ENCODE results near the gene OR5B21. TPM values are rescaled to one million over a fixed set of nuclear protein-coding genes. Genes with fewer than 3 reads are reported as not detected.

Gene OR5B21
- total RNA-seq (not detected in 2 replicates), polyA plus RNA-seq (not detected in 2 replicates), polyA minus RNA-seq (ENCODE audit: low replicate concordance) (not detected in 2 replicates)
- not detected in 2 replicates for polyA plus RNA-seq (2012)

DNA sequence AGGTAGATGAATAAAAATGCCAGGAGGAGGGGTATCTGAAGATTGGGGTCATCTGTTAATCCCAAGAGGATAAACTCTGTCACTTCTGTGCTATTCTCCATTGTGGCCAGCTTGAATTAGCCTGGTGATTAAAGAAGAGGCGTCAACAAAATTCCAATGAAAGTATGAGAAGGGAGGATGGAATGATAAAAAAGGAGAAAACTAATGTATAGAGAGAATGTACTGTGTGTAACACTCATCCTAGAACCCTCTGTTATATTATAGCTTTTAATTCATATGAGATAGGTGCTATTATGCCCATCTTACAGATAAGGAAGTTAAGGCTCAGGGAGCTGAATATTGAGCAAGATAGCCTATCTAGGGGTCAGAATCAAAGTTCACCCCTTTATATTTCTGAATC lies at the start of gene OR5B21:
Gene OR5B21 (minus strand): TSS at position 101 of the 400 bp plus-strand sequence. CDS start 0 bp downstream, at position 101.
- Histone ChIP-seq H3K4me2 (ENCODE audit: extremely low read depth, insufficient read depth, low read length) (no peak within 1 kb of the TSS), H3K27ac (ENCODE audit: insufficient read depth, low read length) (no peak within 1 kb of the TSS), H3K4me3 (replicated peaks in 1 of 4; ENCODE audit: control extremely low read depth in 1 of 4, insufficient read depth in 1 of 4, low read depth in 3 of 4, low read length in 4 of 4) (no peak within 1 kb of the TSS), H3K9ac (ENCODE audit: insufficient read depth, low read length) (no peak within 1 kb of the TSS), H2AFZ (ENCODE audit: low read length) (no peak within 1 kb of the TSS), H4K20me1 (ENCODE audit: control insufficient read depth, extremely low read depth, insufficient read depth, low read length) (no peaks in the 10 kb centered on the region), H3K9me3 (ENCODE audit: control insufficient read depth, insufficient read depth, low read depth, low read length) (no peaks in the 10 kb centered on the region), H3K27me3 (ENCODE audit: control insufficient read depth, insufficient read depth, low read length) (no peaks in the 10 kb centered on the region), H3K4me1 (ENCODE audit: control insufficient read depth, extremely low read depth, insufficient read depth, low read length) (no peaks in the 10 kb centered on the region), H3K36me3 (ENCODE audit: control insufficient read depth, insufficient read depth, low read length) (no peaks in the 10 kb centered on the region), H3K79me2 (ENCODE audit: control insufficient read depth, insufficient read depth, low read length) (no peaks in the 10 kb centered on the region)
- DNase-seq (ENCODE audit: low read depth in 2 of 2) = no peak
- TF ChIP-seq CTCF (conservative IDR thresholded peaks at IDR 0.05 in 1 of 2, IDR thresholded peaks at IDR 0.05 in 1 of 2; ENCODE audit: low read depth in 1 of 2, low read length in 2 of 2) (no peak), EZH2 (IDR thresholded peaks at IDR 0.05; ENCODE audit: low read length, missing control alignments) (no peak)

- Histone ChIP-seq H3K27me3 (ENCODE audit: control insufficient read depth, insufficient read depth, low read length) (no peaks in the 10 kb centered on the region), H3K9ac (ENCODE audit: insufficient read depth, low read length) (no peak overlapping the region), H3K36me3 (ENCODE audit: control insufficient read depth, insufficient read depth, low read length) (peaks cover 4% of the 10 kb centered on the region), H3K27ac (ENCODE audit: insufficient read depth, low read length) (no peak overlapping the region), H2AFZ (ENCODE audit: low read length) (no peak overlapping the region), H4K20me1 (ENCODE audit: control insufficient read depth, extremely low read depth, insufficient read depth, low read length) (no peaks in the 10 kb centered on the region), H3K4me2 (ENCODE audit: extremely low read depth, insufficient read depth, low read length) (no peak overlapping the region), H3K4me3 (replicated peaks in 1 of 4; ENCODE audit: control extremely low read depth in 1 of 4, insufficient read depth in 1 of 4, low read depth in 3 of 4, low read length in 4 of 4) (no peak overlapping the region), H3K79me2 (ENCODE audit: control insufficient read depth, insufficient read depth, low read length) (no peaks in the 10 kb centered on the region), H3K9me3 (ENCODE audit: control insufficient read depth, insufficient read depth, low read depth, low read length) (no peaks in the 10 kb centered on the region), H3K4me1 (ENCODE audit: control insufficient read depth, extremely low read depth, insufficient read depth, low read length) (no peaks in the 10 kb centered on the region)
- DNase-seq (ENCODE audit: low read depth in 2 of 2) = no peak
- no peak for TF ChIP-seq EZH2 (IDR thresholded peaks at IDR 0.05; ENCODE audit: low read length, missing control alignments)
- no peak for TF ChIP-seq CTCF (conservative IDR thresholded peaks at IDR 0.05 in 1 of 2, IDR thresholded peaks at IDR 0.05 in 1 of 2; ENCODE audit: low read depth in 1 of 2, low read length in 2 of 2)
Measured at GRCh38 chr11:58549644-58550043, 41.7 kb upstream of the OR5B21 start.

- no peaks in the 10 kb centered on the region for H3K27me3 ChIP-seq (ENCODE audit: control insufficient read depth, insufficient read depth, low read length)
- H3K27ac ChIP-seq (ENCODE audit: insufficient read depth, low read length) = no peak overlapping the region
- H3K36me3 ChIP-seq (ENCODE audit: control insufficient read depth, insufficient read depth, low read length) = peaks cover 2% of the 10 kb centered on the region
- H3K4me2 ChIP-seq (ENCODE audit: extremely low read depth, insufficient read depth, low read length) = no peak overlapping the region
- no peak overlapping the region for H3K9ac ChIP-seq (ENCODE audit: insufficient read depth, low read length)
- no peaks in the 10 kb centered on the region for H4K20me1 ChIP-seq (ENCODE audit: control insufficient read depth, extremely low read depth, insufficient read depth, low read length)
- H3K9me3 ChIP-seq (ENCODE audit: control insufficient read depth, insufficient read depth, low read depth, low read length) = no peaks in the 10 kb centered on the region
- no peaks in the 10 kb centered on the region for H3K4me1 ChIP-seq (ENCODE audit: control insufficient read depth, extremely low read depth, insufficient read depth, low read length)
- DNase-seq (ENCODE audit: low read depth in 2 of 2) = no peak
- no peak for TF ChIP-seq CTCF (conservative IDR thresholded peaks at IDR 0.05 in 1 of 2, IDR thresholded peaks at IDR 0.05 in 1 of 2; ENCODE audit: low read depth in 1 of 2, low read length in 2 of 2)
- no peak for TF ChIP-seq EZH2 (IDR thresholded peaks at IDR 0.05; ENCODE audit: low read length, missing control alignments)
- no peak overlapping the region for H3K4me3 ChIP-seq (replicated peaks in 1 of 4; ENCODE audit: control extremely low read depth in 1 of 4, insufficient read depth in 1 of 4, low read depth in 3 of 4, low read length in 4 of 4)
- no peaks in the 10 kb centered on the region for H3K79me2 ChIP-seq (ENCODE audit: control insufficient read depth, insufficient read depth, low read length)
- H2AFZ ChIP-seq (ENCODE audit: low read length) = no peak overlapping the region
Measured at GRCh38 chr11:58546841-58547240, 38.9 kb upstream of the OR5B21 start.

Measured in fibroblast of lung (primary cell).